WTC11 (cell line): ENCODE results near the gene RNF11. TPM values are rescaled to one million over a fixed set of nuclear protein-coding genes. Genes with fewer than 3 reads are reported as not detected.
"Not testable (repeated sequence)": the region's sequence is repeated elsewhere in the genome, so short reads cannot be mapped to it uniquely, and the experiment has no call there.

Source experiments
- ATAC-seq: fragments of 200-7000 bp; cut with Tn5 transposase; 2 replicates; pipeline ENCODE4 v1.10.0; 2021; ENCODE audit warnings: mild to moderate bottlenecking, moderate library complexity
- CTCF ChIA-PET: fragments of 300-600 bp; sonication (Branson Sonifier 250); formaldehyde crosslinking; loops from one replicate; lab custom pipeline; 2021; ENCODE audit warnings: antibody characterized with exemption; lab: Charles Lee
- POLR2A ChIA-PET: fragments of 350-600 bp; sonication (Branson Sonifier 250); formaldehyde crosslinking; loops from one replicate; lab custom pipeline; 2021; ENCODE audit warnings: antibody characterized with exemption; lab: Charles Lee
- DNase-seq: peaks from one replicate; pipeline ENCODE4 v3.0.0; 2021; ENCODE audit warnings: low spot score
- H3K27ac Mint-ChIP-seq: 2 replicates; pipeline ENCODE4 v1.8.0; 2021; ENCODE audit warnings: mixed read lengths
- H3K27me3 Mint-ChIP-seq: 2 replicates; pipeline ENCODE4 v1.8.0; 2021; ENCODE audit warnings: low read depth, mild to moderate bottlenecking, moderate library complexity, mixed read lengths
- H3K36me3 Mint-ChIP-seq: 2 replicates; pipeline ENCODE4 v1.8.0; 2021; ENCODE audit warnings: mixed read lengths
- H3K4me1 Mint-ChIP-seq: 2 replicates; pipeline ENCODE4 v1.8.0; 2022; ENCODE audit warnings: mixed read lengths
- H3K4me3 Mint-ChIP-seq: 2 replicates; pipeline ENCODE4 v1.8.0; 2021; ENCODE audit warnings: mild to moderate bottlenecking, moderate library complexity, mixed read lengths
- H3K9me3 Mint-ChIP-seq: 2 replicates; pipeline ENCODE4 v1.8.0; 2021; ENCODE audit warnings: mixed read lengths
- ATF1 ChIP-seq: sonication (generic); formaldehyde crosslinking; IDR thresholded peaks from 2 replicates; pipeline ENCODE4 v1.8.1; 2023; ENCODE audit warnings: mild to moderate bottlenecking, moderate library complexity, missing genetic modification reagents
- CBFB ChIP-seq: sonication (generic); formaldehyde crosslinking; IDR thresholded peaks from 2 replicates; pipeline ENCODE4 v1.8.1; 2022; ENCODE audit warnings: mild to moderate bottlenecking, low read depth, missing genetic modification reagents
- CREB1 ChIP-seq: sonication (generic); formaldehyde crosslinking; IDR thresholded peaks from 2 replicates; pipeline ENCODE4 v1.8.0; 2023; ENCODE audit warnings: mild to moderate bottlenecking, missing genetic modification reagents
- MYBL2 ChIP-seq: sonication (generic); formaldehyde crosslinking; IDR thresholded peaks from 2 replicates; pipeline ENCODE4 v1.8.1; 2023; ENCODE audit warnings: mild to moderate bottlenecking, moderate library complexity, missing genetic modification reagents
- NFE2L1 ChIP-seq: sonication (generic); formaldehyde crosslinking; IDR thresholded peaks from 2 replicates; pipeline ENCODE4 v1.8.1; 2023; ENCODE audit warnings: missing genetic modification reagents
- PRRX2 ChIP-seq: fragments of 250-450 bp; sonication (Bioruptor Pico); IDR thresholded peaks from 2 replicates; pipeline ENCODE4 v1.8.0; 2021; ENCODE audit warnings: mild to moderate bottlenecking
- RELA ChIP-seq: sonication (generic); formaldehyde crosslinking; IDR thresholded peaks from 2 replicates; pipeline ENCODE4 v1.8.1; 2022; ENCODE audit warnings: missing genetic modification reagents, mild to moderate bottlenecking, borderline replicate concordance
- SMAD4 ChIP-seq: sonication (generic); formaldehyde crosslinking; IDR thresholded peaks from 2 replicates; pipeline ENCODE4 v1.8.0; 2022; ENCODE audit warnings: mild to moderate bottlenecking, missing genetic modification reagents
- SP1 ChIP-seq: sonication (generic); formaldehyde crosslinking; conservative IDR thresholded peaks from 2 replicates; pipeline ENCODE4 v1.8.1; 2022; ENCODE audit warnings: missing genetic modification reagents
- TCF7 ChIP-seq: sonication (generic); formaldehyde crosslinking; IDR thresholded peaks from 2 replicates; pipeline ENCODE4 v1.8.0; 2022; ENCODE audit warnings: mild to moderate bottlenecking, low read depth, missing genetic modification reagents, moderate library complexity
- ZNF138 ChIP-seq: sonication (generic); formaldehyde crosslinking; conservative IDR thresholded peaks from 2 replicates; pipeline ENCODE4 v1.8.1; 2022; ENCODE audit warnings: mild to moderate bottlenecking, moderate library complexity, missing genetic modification reagents
- ZNF416 ChIP-seq: fragments of 250-450 bp; sonication (Bioruptor Pico); IDR thresholded peaks from 2 replicates; pipeline ENCODE4 v1.9.0; 2021; ENCODE audit warnings: mild to moderate bottlenecking, inconsistent platforms
- total RNA-seq: library from RNA; stranded (reverse); gene quantifications from 3 replicates; pipeline ENCODE4 v1.2.3, GENCODE V29; 2021
- TF ChIP-seq, protein P1 (sequence below): fragments of 250-450 bp; sonication (Bioruptor Pico); conservative IDR thresholded peaks from 2 replicates; pipeline ENCODE4 v1.9.0; 2021; ENCODE audit warnings: mild to moderate bottlenecking
- TF ChIP-seq, protein P2 (sequence below): sonication (generic); formaldehyde crosslinking; conservative IDR thresholded peaks from 2 replicates; pipeline ENCODE4 v1.8.1; 2023; ENCODE audit warnings: mild to moderate bottlenecking, low read depth, missing genetic modification reagents, moderate library complexity
- TF ChIP-seq, protein P3 (sequence below): sonication (generic); formaldehyde crosslinking; IDR thresholded peaks from 2 replicates; pipeline ENCODE4 v1.8.0; 2022; ENCODE audit warnings: missing genetic modification reagents
- TF ChIP-seq, protein P4 (sequence below): sonication (generic); formaldehyde crosslinking; IDR thresholded peaks from 2 replicates; pipeline ENCODE4 v1.8.1; 2022; ENCODE audit warnings: low read depth, mild to moderate bottlenecking, moderate library complexity, missing genetic modification reagents, borderline replicate concordance

The RNF11 gene
- total RNA-seq, 1 experiment from 2014 or later: 46.1 TPM

DNA sequence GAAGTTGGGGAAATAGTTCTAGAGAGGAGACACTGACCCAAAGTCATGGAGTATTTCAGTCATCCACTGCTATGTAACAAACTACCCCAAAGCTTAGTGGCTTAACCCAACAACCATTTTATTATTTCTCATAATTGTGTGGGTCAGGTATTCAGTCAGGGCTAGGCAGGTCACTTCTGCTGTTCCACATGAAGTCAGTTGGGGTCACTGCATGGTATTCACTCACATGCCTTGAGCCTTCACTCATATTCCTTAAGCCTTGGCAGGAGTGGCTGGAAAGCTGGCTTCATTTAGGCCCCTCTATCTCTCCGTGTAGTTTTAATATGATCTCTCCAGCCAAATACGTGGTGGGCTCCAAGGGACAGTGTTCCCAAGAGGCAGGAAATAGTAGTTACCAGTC lies 17.5 kb upstream of the RNF11 start:
- no peak overlapping the region for H3K27ac Mint-ChIP-seq
- POLR2A ChIA-PET: no interaction called here
- H3K9me3 Mint-ChIP-seq: peaks cover 12% of the 10 kb centered on the region; the same call in 1 of the 2 replicates
- H3K4me3 Mint-ChIP-seq: no peak overlapping the region
- no peaks in the 10 kb centered on the region for H3K27me3 Mint-ChIP-seq
- TF ChIP-seq ZNF416 (CRISPR knock-in tag): no peak
- ATAC-seq: peak; percentile 39
- H3K4me1 Mint-ChIP-seq: no peaks in the 10 kb centered on the region
- CTCF ChIA-PET: interaction anchor here (1.3 kb wide), 1 partner anchor 78 kb away, joined by 7 read pairs; no protein-coding TSS in a partner anchor
- DNase-seq: no peak
- no peaks in the 10 kb centered on the region for H3K36me3 Mint-ChIP-seq

DNA sequence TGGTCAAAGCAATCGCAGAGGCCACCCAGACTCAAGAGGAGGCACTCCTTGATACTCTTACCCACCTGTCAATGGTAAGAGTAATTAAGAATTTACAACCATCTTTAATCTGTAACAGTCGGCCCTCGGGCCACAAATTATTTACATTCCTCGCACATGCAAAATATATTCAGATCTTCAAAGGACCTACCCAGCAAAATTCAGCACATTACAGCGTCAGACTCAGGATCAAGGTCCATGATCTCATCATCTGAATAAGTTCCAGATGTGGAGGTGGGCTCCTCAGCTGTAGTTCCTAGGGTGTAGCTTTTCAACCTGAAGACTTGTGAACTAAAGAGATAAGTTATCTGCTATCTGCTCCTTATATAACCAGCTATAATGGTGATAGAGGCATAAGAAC lies 17.1 kb upstream of the RNF11 start:
- POLR2A ChIA-PET: no interaction called here
- peaks cover 12% of the 10 kb centered on the region; the same call in 1 of the 2 replicates for H3K9me3 Mint-ChIP-seq
- TF ChIP-seq NFE2L1 (CRISPR knock-in tag) (no peak), ZNF138 (no peak), CREB1 (CRISPR knock-in tag) (no peak), SP1 (no peak), MYBL2 (CRISPR knock-in tag) (no peak), ATF1 (CRISPR knock-in tag) (no peak), SMAD4 (CRISPR knock-in tag) (no peak), CBFB (CRISPR knock-in tag) (no peak), PRRX2 (CRISPR knock-in tag) (no peak), TCF7 (no peak), RELA (no peak)
- TF ChIP-seq, protein P1, sequence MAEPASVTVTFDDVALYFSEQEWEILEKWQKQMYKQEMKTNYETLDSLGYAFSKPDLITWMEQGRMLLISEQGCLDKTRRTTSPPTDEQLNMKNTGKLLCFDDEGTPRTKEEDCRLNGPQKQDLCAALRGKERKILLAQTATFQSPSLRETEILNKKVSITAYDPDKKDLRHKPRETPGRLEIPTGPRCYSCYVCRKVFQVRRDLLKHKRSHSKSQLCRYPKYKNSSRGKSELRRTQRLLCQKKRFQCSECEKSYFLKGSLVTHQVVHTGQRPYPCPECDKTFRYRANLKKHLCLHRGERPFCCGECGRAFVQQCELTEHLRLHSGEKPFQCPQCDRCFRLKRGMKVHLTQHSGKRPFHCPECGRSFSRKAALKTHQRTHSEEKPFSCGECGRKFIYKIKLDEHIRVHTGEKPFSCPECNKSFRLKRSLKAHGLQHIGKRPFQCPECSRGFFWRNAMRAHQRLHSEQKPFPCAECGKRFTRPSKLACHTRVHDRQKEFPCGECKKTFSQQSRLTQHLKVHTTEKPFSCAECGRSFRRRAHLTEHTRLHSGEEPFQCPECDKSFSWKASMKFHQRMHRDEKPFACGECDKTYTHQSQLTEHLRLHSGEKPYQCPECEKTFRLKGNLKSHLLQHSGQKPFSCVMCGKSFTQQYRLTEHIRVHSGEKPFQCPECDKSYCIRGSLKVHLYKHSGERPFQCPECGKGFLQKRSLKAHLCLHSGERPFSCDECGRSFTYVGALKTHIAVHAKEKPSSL (CRISPR knock-in tag): no peak
- TF ChIP-seq, protein P2, sequence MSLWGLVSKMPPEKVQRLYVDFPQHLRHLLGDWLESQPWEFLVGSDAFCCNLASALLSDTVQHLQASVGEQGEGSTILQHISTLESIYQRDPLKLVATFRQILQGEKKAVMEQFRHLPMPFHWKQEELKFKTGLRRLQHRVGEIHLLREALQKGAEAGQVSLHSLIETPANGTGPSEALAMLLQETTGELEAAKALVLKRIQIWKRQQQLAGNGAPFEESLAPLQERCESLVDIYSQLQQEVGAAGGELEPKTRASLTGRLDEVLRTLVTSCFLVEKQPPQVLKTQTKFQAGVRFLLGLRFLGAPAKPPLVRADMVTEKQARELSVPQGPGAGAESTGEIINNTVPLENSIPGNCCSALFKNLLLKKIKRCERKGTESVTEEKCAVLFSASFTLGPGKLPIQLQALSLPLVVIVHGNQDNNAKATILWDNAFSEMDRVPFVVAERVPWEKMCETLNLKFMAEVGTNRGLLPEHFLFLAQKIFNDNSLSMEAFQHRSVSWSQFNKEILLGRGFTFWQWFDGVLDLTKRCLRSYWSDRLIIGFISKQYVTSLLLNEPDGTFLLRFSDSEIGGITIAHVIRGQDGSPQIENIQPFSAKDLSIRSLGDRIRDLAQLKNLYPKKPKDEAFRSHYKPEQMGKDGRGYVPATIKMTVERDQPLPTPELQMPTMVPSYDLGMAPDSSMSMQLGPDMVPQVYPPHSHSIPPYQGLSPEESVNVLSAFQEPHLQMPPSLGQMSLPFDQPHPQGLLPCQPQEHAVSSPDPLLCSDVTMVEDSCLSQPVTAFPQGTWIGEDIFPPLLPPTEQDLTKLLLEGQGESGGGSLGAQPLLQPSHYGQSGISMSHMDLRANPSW: no peak
- TF ChIP-seq, protein P3, sequence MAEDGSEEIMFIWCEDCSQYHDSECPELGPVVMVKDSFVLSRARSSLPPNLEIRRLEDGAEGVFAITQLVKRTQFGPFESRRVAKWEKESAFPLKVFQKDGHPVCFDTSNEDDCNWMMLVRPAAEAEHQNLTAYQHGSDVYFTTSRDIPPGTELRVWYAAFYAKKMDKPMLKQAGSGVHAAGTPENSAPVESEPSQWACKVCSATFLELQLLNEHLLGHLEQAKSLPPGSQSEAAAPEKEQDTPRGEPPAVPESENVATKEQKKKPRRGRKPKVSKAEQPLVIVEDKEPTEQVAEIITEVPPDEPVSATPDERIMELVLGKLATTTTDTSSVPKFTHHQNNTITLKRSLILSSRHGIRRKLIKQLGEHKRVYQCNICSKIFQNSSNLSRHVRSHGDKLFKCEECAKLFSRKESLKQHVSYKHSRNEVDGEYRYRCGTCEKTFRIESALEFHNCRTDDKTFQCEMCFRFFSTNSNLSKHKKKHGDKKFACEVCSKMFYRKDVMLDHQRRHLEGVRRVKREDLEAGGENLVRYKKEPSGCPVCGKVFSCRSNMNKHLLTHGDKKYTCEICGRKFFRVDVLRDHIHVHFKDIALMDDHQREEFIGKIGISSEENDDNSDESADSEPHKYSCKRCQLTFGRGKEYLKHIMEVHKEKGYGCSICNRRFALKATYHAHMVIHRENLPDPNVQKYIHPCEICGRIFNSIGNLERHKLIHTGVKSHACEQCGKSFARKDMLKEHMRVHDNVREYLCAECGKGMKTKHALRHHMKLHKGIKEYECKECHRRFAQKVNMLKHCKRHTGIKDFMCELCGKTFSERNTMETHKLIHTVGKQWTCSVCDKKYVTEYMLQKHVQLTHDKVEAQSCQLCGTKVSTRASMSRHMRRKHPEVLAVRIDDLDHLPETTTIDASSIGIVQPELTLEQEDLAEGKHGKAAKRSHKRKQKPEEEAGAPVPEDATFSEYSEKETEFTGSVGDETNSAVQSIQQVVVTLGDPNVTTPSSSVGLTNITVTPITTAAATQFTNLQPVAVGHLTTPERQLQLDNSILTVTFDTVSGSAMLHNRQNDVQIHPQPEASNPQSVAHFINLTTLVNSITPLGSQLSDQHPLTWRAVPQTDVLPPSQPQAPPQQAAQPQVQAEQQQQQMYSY (CRISPR knock-in tag): no peak
- TF ChIP-seq, protein P4, sequence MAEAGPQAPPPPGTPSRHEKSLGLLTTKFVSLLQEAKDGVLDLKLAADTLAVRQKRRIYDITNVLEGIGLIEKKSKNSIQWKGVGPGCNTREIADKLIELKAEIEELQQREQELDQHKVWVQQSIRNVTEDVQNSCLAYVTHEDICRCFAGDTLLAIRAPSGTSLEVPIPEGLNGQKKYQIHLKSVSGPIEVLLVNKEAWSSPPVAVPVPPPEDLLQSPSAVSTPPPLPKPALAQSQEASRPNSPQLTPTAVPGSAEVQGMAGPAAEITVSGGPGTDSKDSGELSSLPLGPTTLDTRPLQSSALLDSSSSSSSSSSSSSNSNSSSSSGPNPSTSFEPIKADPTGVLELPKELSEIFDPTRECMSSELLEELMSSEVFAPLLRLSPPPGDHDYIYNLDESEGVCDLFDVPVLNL (CRISPR knock-in tag): no peak
- TF ChIP-seq, all 79 proteins: peak for 0
- CTCF ChIA-PET: interaction anchor here (1.3 kb wide), 1 partner anchor 77 kb away, joined by 7 read pairs; no protein-coding TSS in a partner anchor
- Mint-ChIP-seq H3K27me3 (no peaks in the 10 kb centered on the region), H3K4me1 (no peaks in the 10 kb centered on the region), H3K4me3 (no peak overlapping the region), H3K27ac (no peak overlapping the region), H3K36me3 (no peaks in the 10 kb centered on the region)
- no peak for DNase-seq
- no peak for ATAC-seq

DNA sequence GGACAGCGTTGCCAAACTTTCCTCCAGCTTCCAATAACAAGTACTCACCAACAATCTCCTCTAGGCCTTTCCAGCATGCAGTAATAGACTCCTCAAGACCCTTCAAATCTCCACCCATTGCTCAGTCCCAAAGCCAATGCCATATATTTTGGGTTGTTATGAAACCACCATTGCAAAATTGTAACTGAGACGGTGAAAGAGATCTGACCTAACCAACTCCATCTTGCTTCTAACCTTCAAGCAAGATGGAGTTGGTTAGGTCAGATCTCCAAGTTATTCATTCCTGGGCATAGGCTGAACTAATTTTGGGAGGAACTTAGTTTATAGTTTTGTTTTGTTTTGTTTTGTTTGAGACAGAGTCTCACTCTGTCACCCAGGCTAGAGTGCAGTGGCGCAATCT lies 14.5 kb upstream of the RNF11 start:
- H3K4me3 Mint-ChIP-seq, CTCF ChIA-PET, ATAC-seq, DNase-seq, H3K27ac Mint-ChIP-seq, H3K27me3 Mint-ChIP-seq, H3K36me3 Mint-ChIP-seq, POLR2A ChIA-PET, H3K4me1 Mint-ChIP-seq: not testable (repeated sequence)
- H3K9me3 Mint-ChIP-seq: peaks cover 12% of the 10 kb centered on the region; the same call in 1 of the 2 replicates
